ENCODE measurements around the gene STXBP6. TPM values are rescaled to one million over a fixed set of nuclear protein-coding genes. Genes with fewer than 3 reads are reported as not detected.

STXBP6 gene
- total RNA-seq, 1 experiment from 2014 or later, result 0.27 TPM

DNA sequence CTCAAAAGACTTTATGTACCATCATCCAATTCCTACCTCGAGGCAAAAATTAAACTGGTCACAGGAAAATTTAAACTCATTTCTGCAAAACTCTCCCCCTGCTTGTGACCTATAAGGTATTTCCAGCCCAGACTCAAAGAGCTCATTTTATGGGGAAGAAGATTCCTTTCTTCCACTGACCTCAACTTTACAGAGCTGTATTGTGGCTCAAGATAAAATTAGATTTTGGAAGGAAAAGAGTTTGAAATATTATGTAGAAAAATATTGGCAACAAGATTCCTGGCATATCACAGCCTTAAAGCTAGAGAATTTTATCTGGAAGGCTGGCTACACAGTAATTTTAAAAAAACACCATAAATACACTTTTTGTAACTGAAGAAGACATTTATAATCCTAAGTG lies 91.7 kb downstream of the STXBP6 start:
- TF ChIP-seq ZNF274 (IDR thresholded peaks at IDR 0.05; ENCODE audit: low read depth, low read length) (no peak), FOSL1 (IDR thresholded peaks at IDR 0.05; ENCODE audit: low read depth) (no peak), YY1 (IDR thresholded peaks at IDR 0.05; ENCODE audit: extremely low read depth, insufficient replicate concordance, low read depth, low read length) (no peak), SP1 (IDR thresholded peaks at IDR 0.05; ENCODE audit: low read depth) (no peak), POLR2AphosphoS5 (IDR thresholded peaks at IDR 0.05; ENCODE audit: low read depth, low read length) (no peak), EZH2 (IDR thresholded peaks at IDR 0.05) (no peak), ZFX (IDR thresholded peaks at IDR 0.05) (no peak), SIN3A (IDR thresholded peaks at IDR 0.05; ENCODE audit: low read depth) (no peak), POLR2A (IDR thresholded peaks at IDR 0.05; ENCODE audit: borderline replicate concordance, extremely low read depth, insufficient read depth, insufficient read length) (no peak), JUND (IDR thresholded peaks at IDR 0.05) (no peak), EZH2phosphoT487 (IDR thresholded peaks at IDR 0.05; ENCODE audit: borderline replicate concordance) (no peak), CBX3 (IDR thresholded peaks at IDR 0.05; ENCODE audit: low read depth) (no peak), RAD21 (IDR thresholded peaks at IDR 0.05; ENCODE audit: low read depth) (no peak), ELF1 (IDR thresholded peaks at IDR 0.05; ENCODE audit: borderline replicate concordance, low read depth) (no peak), TCF7L2 (IDR thresholded peaks at IDR 0.05; ENCODE audit: borderline replicate concordance, extremely low read depth, insufficient read depth, insufficient read length) (no peak)
- TF ChIP-seq, protein P1, sequence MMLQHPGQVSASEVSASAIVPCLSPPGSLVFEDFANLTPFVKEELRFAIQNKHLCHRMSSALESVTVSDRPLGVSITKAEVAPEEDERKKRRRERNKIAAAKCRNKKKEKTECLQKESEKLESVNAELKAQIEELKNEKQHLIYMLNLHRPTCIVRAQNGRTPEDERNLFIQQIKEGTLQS (IDR thresholded peaks at IDR 0.05), result no peak
- TF ChIP-seq, protein P2, sequence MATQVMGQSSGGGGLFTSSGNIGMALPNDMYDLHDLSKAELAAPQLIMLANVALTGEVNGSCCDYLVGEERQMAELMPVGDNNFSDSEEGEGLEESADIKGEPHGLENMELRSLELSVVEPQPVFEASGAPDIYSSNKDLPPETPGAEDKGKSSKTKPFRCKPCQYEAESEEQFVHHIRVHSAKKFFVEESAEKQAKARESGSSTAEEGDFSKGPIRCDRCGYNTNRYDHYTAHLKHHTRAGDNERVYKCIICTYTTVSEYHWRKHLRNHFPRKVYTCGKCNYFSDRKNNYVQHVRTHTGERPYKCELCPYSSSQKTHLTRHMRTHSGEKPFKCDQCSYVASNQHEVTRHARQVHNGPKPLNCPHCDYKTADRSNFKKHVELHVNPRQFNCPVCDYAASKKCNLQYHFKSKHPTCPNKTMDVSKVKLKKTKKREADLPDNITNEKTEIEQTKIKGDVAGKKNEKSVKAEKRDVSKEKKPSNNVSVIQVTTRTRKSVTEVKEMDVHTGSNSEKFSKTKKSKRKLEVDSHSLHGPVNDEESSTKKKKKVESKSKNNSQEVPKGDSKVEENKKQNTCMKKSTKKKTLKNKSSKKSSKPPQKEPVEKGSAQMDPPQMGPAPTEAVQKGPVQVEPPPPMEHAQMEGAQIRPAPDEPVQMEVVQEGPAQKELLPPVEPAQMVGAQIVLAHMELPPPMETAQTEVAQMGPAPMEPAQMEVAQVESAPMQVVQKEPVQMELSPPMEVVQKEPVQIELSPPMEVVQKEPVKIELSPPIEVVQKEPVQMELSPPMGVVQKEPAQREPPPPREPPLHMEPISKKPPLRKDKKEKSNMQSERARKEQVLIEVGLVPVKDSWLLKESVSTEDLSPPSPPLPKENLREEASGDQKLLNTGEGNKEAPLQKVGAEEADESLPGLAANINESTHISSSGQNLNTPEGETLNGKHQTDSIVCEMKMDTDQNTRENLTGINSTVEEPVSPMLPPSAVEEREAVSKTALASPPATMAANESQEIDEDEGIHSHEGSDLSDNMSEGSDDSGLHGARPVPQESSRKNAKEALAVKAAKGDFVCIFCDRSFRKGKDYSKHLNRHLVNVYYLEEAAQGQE (IDR thresholded peaks at IDR 0.05; ENCODE audit: low read depth), result no peak
- TF ChIP-seq, protein P3, sequence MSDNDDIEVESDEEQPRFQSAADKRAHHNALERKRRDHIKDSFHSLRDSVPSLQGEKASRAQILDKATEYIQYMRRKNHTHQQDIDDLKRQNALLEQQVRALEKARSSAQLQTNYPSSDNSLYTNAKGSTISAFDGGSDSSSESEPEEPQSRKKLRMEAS (IDR thresholded peaks at IDR 0.05), result no peak
- TF ChIP-seq, protein P4, sequence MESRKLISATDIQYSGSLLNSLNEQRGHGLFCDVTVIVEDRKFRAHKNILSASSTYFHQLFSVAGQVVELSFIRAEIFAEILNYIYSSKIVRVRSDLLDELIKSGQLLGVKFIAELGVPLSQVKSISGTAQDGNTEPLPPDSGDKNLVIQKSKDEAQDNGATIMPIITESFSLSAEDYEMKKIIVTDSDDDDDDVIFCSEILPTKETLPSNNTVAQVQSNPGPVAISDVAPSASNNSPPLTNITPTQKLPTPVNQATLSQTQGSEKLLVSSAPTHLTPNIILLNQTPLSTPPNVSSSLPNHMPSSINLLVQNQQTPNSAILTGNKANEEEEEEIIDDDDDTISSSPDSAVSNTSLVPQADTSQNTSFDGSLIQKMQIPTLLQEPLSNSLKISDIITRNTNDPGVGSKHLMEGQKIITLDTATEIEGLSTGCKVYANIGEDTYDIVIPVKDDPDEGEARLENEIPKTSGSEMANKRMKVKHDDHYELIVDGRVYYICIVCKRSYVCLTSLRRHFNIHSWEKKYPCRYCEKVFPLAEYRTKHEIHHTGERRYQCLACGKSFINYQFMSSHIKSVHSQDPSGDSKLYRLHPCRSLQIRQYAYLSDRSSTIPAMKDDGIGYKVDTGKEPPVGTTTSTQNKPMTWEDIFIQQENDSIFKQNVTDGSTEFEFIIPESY (IDR thresholded peaks at IDR 0.05; ENCODE audit: extremely low read depth, insufficient replicate concordance, low read length), result no peak
- Histone ChIP-seq H3K4me1 (ENCODE audit: control insufficient read depth in 1 of 2, insufficient read depth in 2 of 2, low read length in 2 of 2) (no peaks in the 10 kb centered on the region), H3K9me2 (ENCODE audit: insufficient read depth) (no peaks in the 10 kb centered on the region), H2AFZ (ENCODE audit: low read depth, low read length, poor library complexity, severe bottlenecking) (no peak overlapping the region), H3K27me3 (ENCODE audit: insufficient read depth, low read length) (no peaks in the 10 kb centered on the region), H3K36me3 (ENCODE audit: control insufficient read depth in 1 of 2, insufficient read depth in 2 of 2, low read length in 2 of 2) (no peaks in the 10 kb centered on the region), H3K9me3 (ENCODE audit: control insufficient read depth in 1 of 2, insufficient read depth in 1 of 2, low read depth in 1 of 2, low read length in 2 of 2) (peaks cover 0 to 9% of the 10 kb centered on the region in 2 experiments; a peak in 1 of 4 replicates), H3K4me3 (replicated peaks in 1 of 2; ENCODE audit: low read depth in 1 of 2, low read length in 2 of 2) (no peak overlapping the region), H3K27ac (ENCODE audit: low read depth, low read length) (no peak overlapping the region), H3K79me2 (ENCODE audit: insufficient read depth, low read length) (no peaks in the 10 kb centered on the region), H3K9ac (ENCODE audit: low read length) (no peak overlapping the region), H3K4me2 (ENCODE audit: low read length) (no peak overlapping the region), H4K20me1 (ENCODE audit: insufficient read depth) (no peaks in the 10 kb centered on the region)
- CTCF ChIA-PET, result no interaction called here
- ATAC-seq, result no peak
- intact Hi-C loops (cut with micrococcal nuclease), result no loop called here
- POLR2A ChIA-PET, result no interaction called here
- DNase-seq (ENCODE audit: low read depth, low spot score), result no peak
- RAD21 ChIA-PET (ENCODE audit: low non-redundant PET in 1 of 2, low total read pairs in 2 of 2, uncharacterized antibody in 2 of 2, unreplicated experiment in 2 of 2), result no interaction called here
- BruUV-seq (replicated peaks), result no TSS peak

Measured in HCT116 (cell line).